HG02623 (cell line): Measurements from ENCODE around the gene SPAG4.

ENCODE experiments used
- ATAC-seq: cut with Tn5 transposase; IDR thresholded peaks from one replicate; pipeline ENCODE4 v1.9.1; 2021; ENCODE audit warnings: moderate library complexity; ENCODE audit not compliant: unreplicated experiment

SPAG4 gene

GRCh38 chr20:35598899-35599775, 16.5 kb upstream of the SPAG4 start:
- no peak for ATAC-seq

- no peak for ATAC-seq
Measured at GRCh38 chr20:35599776-35600120, 15.9 kb upstream of the SPAG4 start.

- no peak for ATAC-seq
Measured at GRCh38 chr20:35600176-35600992, 15.2 kb upstream of the SPAG4 start.

GRCh38 chr20:35600993-35601973, 14.3 kb upstream of the SPAG4 start:
- no peak for ATAC-seq

GRCh38 chr20:35601990-35602389, 13.6 kb upstream of the SPAG4 start:
- no peak for ATAC-seq

GRCh38 chr20:35602851-35603495, 12.7 kb upstream of the SPAG4 start:
- no peak for ATAC-seq

GRCh38 chr20:35603695-35604448, 11.8 kb upstream of the SPAG4 start:
- no peak for ATAC-seq

GRCh38 chr20:35604449-35604747, 11.2 kb upstream of the SPAG4 start:
- no peak for ATAC-seq

- ATAC-seq, result no peak
Measured at GRCh38 chr20:35606127-35606526, 9.5 kb upstream of the SPAG4 start.

- no peak for ATAC-seq
Measured at GRCh38 chr20:35607003-35607735, 8.5 kb upstream of the SPAG4 start.

- no peak for ATAC-seq
Measured at GRCh38 chr20:35610833-35611427, 4.7 kb upstream of the SPAG4 start.

GRCh38 chr20:35611482-35611881, 4.1 kb upstream of the SPAG4 start:
- no peak for ATAC-seq

GRCh38 chr20:35616465-35617396, 1.1 kb downstream of the SPAG4 start:
- no peak for ATAC-seq

GRCh38 chr20:35617397-35618262, 2.0 kb downstream of the SPAG4 start:
- no peak for ATAC-seq

- no peak for ATAC-seq
Measured at GRCh38 chr20:35618263-35619131, 2.9 kb downstream of the SPAG4 start.
